Measurements from ENCODE around the gene CBL.
A peak's percentile ranks its signal among the peaks of the same experiment; 100 is the strongest.

Gene CBL

GRCh38 chr11:119315131-119316015 lies 109.2 kb downstream of the CBL start:
- DNase-seq: no peak

- DNase-seq: no peak
Observed at GRCh38 chr11:119316016-119316728, 110.0 kb downstream of the CBL start.

GRCh38 chr11:119316729-119317591 lies 110.8 kb downstream of the CBL start, which contains the start of gene MCAM:
Gene MCAM (minus strand): TSS chr11:119317130. CDS start chr11:119317101, 29 bp downstream.
- DNase-seq: no peak

- no peak for DNase-seq
Observed at GRCh38 chr11:119317592-119318239, 111.6 kb downstream of the CBL start.

GRCh38 chr11:119318240-119319135 lies 112.3 kb downstream of the CBL start:
- no peak for DNase-seq

GRCh38 chr11:119319136-119319699 lies 113.1 kb downstream of the CBL start:
- DNase-seq: no peak

GRCh38 chr11:119319700-119320239 lies 113.6 kb downstream of the CBL start:
- no peak for DNase-seq

- DNase-seq: no peak
Observed at GRCh38 chr11:119320240-119320775, 114.2 kb downstream of the CBL start.

GRCh38 chr11:119320776-119321524 lies 114.8 kb downstream of the CBL start:
- peak; percentile 67 for DNase-seq

GRCh38 chr11:119322360-119322739 lies 116.2 kb downstream of the CBL start:
- DNase-seq: no peak

- no peak for DNase-seq
Observed at GRCh38 chr11:119322921-119323531, 116.9 kb downstream of the CBL start.

GRCh38 chr11:119323532-119324033 lies 117.4 kb downstream of the CBL start:
- peak; percentile 83 for DNase-seq

- no peak for DNase-seq
Observed at GRCh38 chr11:119324189-119324588, 118.0 kb downstream of the CBL start.

- DNase-seq: no peak
Observed at GRCh38 chr11:119329320-119329719, 123.2 kb downstream of the CBL start.

GRCh38 chr11:119330237-119330636 lies 124.1 kb downstream of the CBL start:
- DNase-seq: no peak

- DNase-seq: no peak
Observed at GRCh38 chr11:119332111-119332765, 126.1 kb downstream of the CBL start.

GRCh38 chr11:119334174-119334930 lies 128.2 kb downstream of the CBL start, which contains the start of gene RNF26:
Gene RNF26 (plus strand): TSS chr11:119334527. CDS start chr11:119335123, 596 bp downstream.
- DNase-seq: peak; percentile 90
